HG03025 (cell line): Measurements from ENCODE around the gene TMEM196.
"Not testable (repeated sequence)": the region's sequence is repeated elsewhere in the genome, so short reads cannot be mapped to it uniquely, and the experiment has no call there.

Source experiments
- ATAC-seq: cut with Tn5 transposase; IDR thresholded peaks from one replicate; pipeline ENCODE4 v1.9.1; 2021; ENCODE audit warnings: mild to moderate bottlenecking, moderate library complexity; ENCODE audit not compliant: unreplicated experiment, low FRiP score

TMEM196 gene

GRCh38 chr7:19708397-19709248 is 64.8 kb downstream of the TMEM196 start, which contains the start of gene POLR1F:
POLR1F (minus strand) TSS chr7:19709037; CDS start chr7:19709016, 21 bp downstream.
- peak; percentile 99 for ATAC-seq

DNA sequence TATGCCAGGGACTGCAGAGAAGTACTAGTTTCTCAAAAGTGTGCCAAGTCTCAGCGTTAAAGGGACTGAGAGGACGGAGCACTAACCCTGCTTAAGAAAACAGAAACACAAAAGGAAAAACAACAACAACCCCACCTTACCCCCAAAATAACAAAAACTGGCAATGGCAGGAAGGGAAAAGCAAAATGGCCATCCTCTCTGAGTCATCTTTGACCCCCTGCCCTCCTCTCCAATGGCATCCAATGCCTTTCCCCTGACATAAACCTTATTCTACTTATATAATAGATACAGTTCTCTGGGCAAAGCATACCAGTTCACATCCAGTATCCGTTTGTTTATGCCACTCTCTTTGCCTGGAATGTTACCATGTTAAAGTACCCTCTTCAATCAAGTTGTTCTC is 66.2 kb downstream of the TMEM196 start:
- ATAC-seq: no peak

DNA sequence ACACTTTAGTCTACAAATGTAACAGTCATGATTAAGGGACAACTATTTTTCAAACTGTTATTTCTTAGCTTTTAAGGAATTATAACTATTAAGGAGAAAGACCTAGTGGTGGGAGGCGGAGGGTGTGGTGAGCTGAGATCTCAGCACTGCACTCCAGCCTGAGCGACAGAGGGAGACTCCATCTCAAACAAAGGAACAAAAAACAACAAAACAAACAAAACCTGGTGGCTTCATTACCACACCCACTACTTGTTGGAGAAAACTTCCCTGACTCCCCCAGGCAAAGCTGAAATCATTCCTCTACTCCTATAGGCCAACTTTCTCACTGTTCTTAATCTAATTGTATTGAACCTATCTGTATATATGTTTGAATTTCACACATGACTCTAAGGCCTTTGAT is 67.8 kb downstream of the TMEM196 start:
- no peak for ATAC-seq

DNA sequence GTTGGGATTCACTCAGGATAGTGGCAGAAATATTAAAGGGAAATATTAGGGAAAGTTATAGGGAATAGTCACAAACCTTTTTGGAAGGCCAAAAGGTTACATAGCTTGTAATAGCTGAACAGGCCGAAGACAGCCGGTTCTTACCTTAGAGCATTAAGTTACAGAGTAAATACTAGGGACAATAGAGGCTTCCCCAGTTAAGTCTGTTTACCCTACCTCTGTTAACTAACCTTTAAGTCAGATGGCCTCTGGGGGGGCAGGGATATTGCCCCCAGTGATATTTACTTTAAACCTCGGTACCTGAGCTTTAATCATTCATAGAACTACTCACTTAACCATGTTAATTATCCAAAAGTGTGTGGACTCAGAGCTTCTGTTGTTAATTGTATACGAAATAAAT is 71.9 kb downstream of the TMEM196 start:
- ATAC-seq: no peak

GRCh38 chr7:19700936-19701335 is 72.5 kb downstream of the TMEM196 start:
- no peak for ATAC-seq

- ATAC-seq: no peak
Observed at GRCh38 chr7:19698331-19698730, 75.1 kb downstream of the TMEM196 start.

DNA sequence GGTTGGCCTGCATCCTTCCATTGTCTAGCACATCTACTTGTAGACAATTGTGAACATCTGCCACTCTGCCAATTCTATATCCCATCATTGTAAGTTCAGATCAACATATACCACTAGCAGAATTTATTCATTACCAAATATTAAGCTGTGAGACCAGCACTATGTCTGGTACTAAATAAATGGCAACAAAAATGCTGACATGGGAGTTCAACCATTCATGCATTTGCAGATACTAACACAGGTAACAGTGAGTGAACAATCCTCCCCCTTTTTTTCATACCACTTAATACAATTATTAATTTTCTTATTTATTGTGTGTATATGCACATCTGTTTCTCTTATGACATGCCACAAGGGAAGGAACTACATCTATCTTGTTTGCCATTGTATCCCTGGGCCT is 76.5 kb downstream of the TMEM196 start:
- no peak for ATAC-seq

GRCh38 chr7:19692111-19692828 is 81.1 kb downstream of the TMEM196 start:
- no peak for ATAC-seq

GRCh38 chr7:19690736-19691135 is 82.7 kb downstream of the TMEM196 start:
- ATAC-seq: no peak

DNA sequence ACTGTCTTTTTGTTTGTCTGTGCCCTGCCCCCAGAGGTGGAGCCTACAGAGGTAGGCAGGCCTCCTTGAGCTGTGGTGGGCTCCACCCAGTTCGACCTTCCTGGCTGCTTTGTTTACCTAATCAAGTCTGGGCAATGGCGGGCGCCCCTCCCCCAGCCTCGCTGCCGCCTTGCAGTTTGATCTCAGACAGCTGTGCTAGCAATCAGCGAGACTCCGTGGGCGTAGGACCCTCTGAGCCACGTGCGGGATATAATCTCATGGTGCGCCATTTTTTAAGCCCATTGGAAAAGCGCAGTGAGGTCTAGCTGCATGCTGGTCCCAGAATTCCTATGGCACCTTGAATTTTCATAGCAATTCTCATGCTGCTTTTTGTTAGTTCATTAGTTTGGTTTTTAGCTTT is 84.3 kb downstream of the TMEM196 start:
- ATAC-seq: not testable (repeated sequence)

GRCh38 chr7:19681596-19681995 is 91.8 kb downstream of the TMEM196 start:
- ATAC-seq: no peak

GRCh38 chr7:19677180-19677579 is 96.2 kb downstream of the TMEM196 start:
- ATAC-seq: peak; percentile 78

- ATAC-seq: no peak
Observed at GRCh38 chr7:19675816-19676215, 97.6 kb downstream of the TMEM196 start.

GRCh38 chr7:19674266-19674960 is 99.0 kb downstream of the TMEM196 start:
- ATAC-seq: no peak

DNA sequence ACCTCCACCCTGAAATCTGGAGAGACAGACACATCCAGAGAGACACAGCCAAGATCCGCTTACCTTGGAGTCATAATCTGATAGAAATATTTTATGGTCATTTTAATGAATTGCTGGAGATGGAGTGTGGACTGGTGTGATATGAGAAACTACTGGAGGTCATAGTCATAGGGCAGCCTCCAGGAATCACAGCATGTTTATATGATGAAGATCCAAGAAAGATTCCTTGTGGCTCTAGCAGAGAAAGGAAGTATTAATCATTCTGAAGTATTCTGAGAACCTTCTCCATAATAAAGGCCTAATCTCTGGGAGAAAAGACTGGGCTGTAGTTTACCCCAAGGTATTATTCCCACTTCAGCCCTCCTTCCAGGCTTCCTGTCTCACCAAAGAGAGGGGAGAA is 102.6 kb downstream of the TMEM196 start:
- ATAC-seq: no peak
